Measurements from ENCODE around the gene MGRN1. TPM values are rescaled to one million over a fixed set of nuclear protein-coding genes. Genes with fewer than 3 reads are reported as not detected.

Gene MGRN1
- total and polyA plus RNA-seq, 2 of the 13 experiments (the other 11 are each of a cell fraction or from before 2014, with no cell fraction given), result 11.9 to 12.6 TPM

DNA sequence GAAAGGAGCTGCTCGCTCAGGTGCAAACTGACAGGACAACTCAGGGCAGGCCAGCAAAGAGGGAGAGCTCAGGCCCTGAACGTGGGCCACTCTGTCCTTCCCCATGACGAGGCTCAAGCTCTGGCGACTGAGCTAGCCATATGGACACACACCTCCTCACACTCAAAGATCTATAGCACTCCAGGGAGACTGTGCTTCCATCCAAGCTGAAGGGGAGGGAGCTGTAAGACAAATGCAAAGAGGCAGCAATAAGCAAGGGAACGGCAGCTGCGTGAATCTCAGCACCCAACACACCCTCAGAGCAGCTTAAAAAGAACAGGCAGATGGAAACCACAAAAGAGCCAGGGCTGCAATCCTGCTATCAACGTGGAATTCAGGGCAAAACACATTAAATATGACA, 82.2 kb downstream of the MGRN1 start (continued):
- no peak for TF ChIP-seq CSRNP1 (CRISPR knock-in tag; IDR thresholded peaks at IDR 0.05)
- no peak for TF ChIP-seq FOXO1 (CRISPR knock-in tag; IDR thresholded peaks at IDR 0.05)
- no peak for TF ChIP-seq PHF20 (CRISPR knock-in tag; IDR thresholded peaks at IDR 0.05)

DNA sequence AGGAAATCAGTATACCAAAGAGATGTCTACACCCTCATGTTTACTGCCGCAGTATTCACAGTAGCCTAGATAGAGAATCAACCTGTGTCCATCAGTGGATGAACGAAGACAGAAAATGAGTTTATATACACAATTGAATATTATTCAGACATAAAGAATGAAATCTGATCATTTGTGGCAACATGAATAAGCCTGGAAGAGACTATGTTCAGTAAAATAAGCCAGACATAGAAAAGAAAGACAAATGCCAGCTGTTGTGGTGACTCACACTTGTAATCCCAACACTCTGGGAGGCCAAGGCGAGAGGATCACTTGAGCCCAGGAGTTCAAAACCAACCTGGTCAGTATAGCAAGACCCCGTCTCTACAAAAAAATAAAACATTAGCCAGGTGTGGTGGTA, 84.9 kb downstream of the MGRN1 start:
- H3K4me1 ChIP-seq (ENCODE audit: insufficient read depth, low read length), result no peaks in the 10 kb centered on the region
- H3K36me3 ChIP-seq (replicated peaks in 1 of 2; ENCODE audit: control insufficient read depth in 1 of 2, insufficient read depth in 2 of 2, low read length in 2 of 2), result peaks cover 23 to 49% of the 10 kb centered on the region in 2 experiments; a peak in 4 of 5 replicates
- intact Hi-C loops (cut with micrococcal nuclease; ENCODE audit: unreplicated experiment), result no loop called here
- no peaks in the 10 kb centered on the region for H3K9me3 ChIP-seq (ENCODE audit: low read length)
- H3K4me2 ChIP-seq (ENCODE audit: low read depth, low read length), result no peak overlapping the region
- 98% methylated on average over 4 of the region's 4 CpGs for WGBS (ENCODE audit: low lambda C conversion rate)
- H3K4me3 ChIP-seq (replicated peaks in 1 of 3; ENCODE audit: insufficient read depth in 1 of 3, low read depth in 2 of 3, low read length in 3 of 3), result no peak overlapping the region
- in situ Hi-C loops (cut with HindIII; ENCODE audit: extremely low pct_ligation_motif_present, low pct_unique_long_range_greater_than_20kb), result no loop called here
- no peak for FAIRE-seq
- no peak overlapping the region for H3K27ac ChIP-seq (ENCODE audit: extremely low read length, insufficient read depth, low read length)
- BruUV-seq (replicated peaks), result no TSS peak
- H3K27me3 ChIP-seq (ENCODE audit: control insufficient read depth in 1 of 2, insufficient read depth in 2 of 2, low read length in 2 of 2), result no peaks in the 10 kb centered on the region
- no peaks in the 10 kb centered on the region for H4K20me1 ChIP-seq (ENCODE audit: insufficient read depth, low read length)
- DNase-seq (ENCODE audit: low spot score), result no peak
- CTCF ChIA-PET (ENCODE audit: low intra/inter-chr PET ratio, low total read pairs), result no interaction called here
- no peak for TF ChIP-seq NFIB (CRISPR knock-in tag; IDR thresholded peaks at IDR 0.05; ENCODE audit: borderline replicate concordance)
- TF ChIP-seq ISX (CRISPR knock-in tag; conservative IDR thresholded peaks at IDR 0.05), result no peak
- TF ChIP-seq EEA1 (CRISPR knock-in tag; IDR thresholded peaks at IDR 0.05; ENCODE audit: borderline replicate concordance), result no peak
- no peak for TF ChIP-seq ZFP37 (CRISPR knock-in tag; IDR thresholded peaks at IDR 0.05; ENCODE audit: borderline replicate concordance)
- no peak overlapping the region for H3K9ac ChIP-seq (ENCODE audit: insufficient read depth, low read depth, low read length)
- no peak overlapping the region for H2AFZ ChIP-seq (ENCODE audit: low read length)
- ATAC-seq, result no peak
- POLR2A ChIA-PET, result interaction anchor here (1.1 kb wide), 1 partner anchor 24 kb away, joined by 3 read pairs; the partner anchor contains the start of genes ANKS3 and DNAAF8
- H3K79me2 ChIP-seq (ENCODE audit: insufficient read depth, low read length), result no peaks in the 10 kb centered on the region

All from HepG2 (cell line).